Esophagus squamous epithelium (tissue), 4 donors: Measurements from ENCODE around the gene KCNQ4.

ENCODE experiments used
- POLR2A ChIP-seq, 4 donors: fragments of 450-650 bp; IDR thresholded peaks; one replicate each; pipeline ENCODE4 v1.6.1; 2017; ENCODE audit warnings: antibody characterized with exemption in 4 of 4, mild to moderate bottlenecking in 4 of 4, moderate library complexity in 3 of 4
- TF ChIP-seq, protein P1 (sequence below), 6 experiments: fragments of 450-650 bp in 4 of 6; fragments of 200-600 bp in 2 of 6; sonication (generic) in 2 of 6; IDR thresholded peaks; one replicate each; pipeline ENCODE4 v1.5.1; 2016 to 2019; ENCODE audit warnings: antibody characterized with exemption in 6 of 6, mild to moderate bottlenecking in 4 of 6, moderate library complexity in 4 of 6

DNA sequence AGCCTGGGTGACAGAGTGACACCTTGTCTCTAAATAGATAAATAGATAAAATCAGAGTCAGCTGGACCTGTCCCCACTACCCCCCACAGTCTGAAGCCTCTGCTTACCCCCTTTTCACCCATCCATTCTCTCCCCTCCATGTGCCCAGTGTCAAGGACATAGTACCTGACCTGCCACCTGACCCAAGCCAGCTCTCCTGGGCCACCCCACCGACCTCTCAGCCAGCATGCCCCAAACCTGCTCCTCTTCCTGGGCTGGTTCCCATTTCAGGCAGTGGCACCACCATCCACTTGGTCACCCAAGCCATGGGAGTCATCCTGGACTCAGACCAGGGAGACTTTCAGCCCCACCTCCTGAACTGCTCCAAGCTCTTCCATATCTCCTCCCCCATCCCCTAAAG is 50.4 kb downstream of the KCNQ4 start:
- TF ChIP-seq, protein P1, sequence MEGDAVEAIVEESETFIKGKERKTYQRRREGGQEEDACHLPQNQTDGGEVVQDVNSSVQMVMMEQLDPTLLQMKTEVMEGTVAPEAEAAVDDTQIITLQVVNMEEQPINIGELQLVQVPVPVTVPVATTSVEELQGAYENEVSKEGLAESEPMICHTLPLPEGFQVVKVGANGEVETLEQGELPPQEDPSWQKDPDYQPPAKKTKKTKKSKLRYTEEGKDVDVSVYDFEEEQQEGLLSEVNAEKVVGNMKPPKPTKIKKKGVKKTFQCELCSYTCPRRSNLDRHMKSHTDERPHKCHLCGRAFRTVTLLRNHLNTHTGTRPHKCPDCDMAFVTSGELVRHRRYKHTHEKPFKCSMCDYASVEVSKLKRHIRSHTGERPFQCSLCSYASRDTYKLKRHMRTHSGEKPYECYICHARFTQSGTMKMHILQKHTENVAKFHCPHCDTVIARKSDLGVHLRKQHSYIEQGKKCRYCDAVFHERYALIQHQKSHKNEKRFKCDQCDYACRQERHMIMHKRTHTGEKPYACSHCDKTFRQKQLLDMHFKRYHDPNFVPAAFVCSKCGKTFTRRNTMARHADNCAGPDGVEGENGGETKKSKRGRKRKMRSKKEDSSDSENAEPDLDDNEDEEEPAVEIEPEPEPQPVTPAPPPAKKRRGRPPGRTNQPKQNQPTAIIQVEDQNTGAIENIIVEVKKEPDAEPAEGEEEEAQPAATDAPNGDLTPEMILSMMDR (IDR thresholded peaks at IDR 0.05) = no peak
- TF ChIP-seq POLR2A (IDR thresholded peaks at IDR 0.05) = no peak
